Measurements from ENCODE around the gene TAOK1.
"Not testable (repeated sequence)": the region's sequence is repeated elsewhere in the genome, so short reads cannot be mapped to it uniquely, and the experiment has no call there.

The TAOK1 gene

GRCh38 chr17:29495011-29495410 lies 104.8 kb downstream of the TAOK1 start:
- DNase-seq = peak; percentile 15
- in situ Hi-C loops (cut with HindIII; ENCODE audit: low pct_ligation_motif_present, low pct_unique_long_range_greater_than_20kb, low sequenced_read_pairs) = no loop called here

- DNase-seq = no peak
- in situ Hi-C loops (cut with HindIII; ENCODE audit: low pct_ligation_motif_present, low pct_unique_long_range_greater_than_20kb, low sequenced_read_pairs) = no loop called here
Measured at GRCh38 chr17:29504711-29505110, 114.5 kb downstream of the TAOK1 start.

GRCh38 chr17:29505836-29506235 lies 115.7 kb downstream of the TAOK1 start:
- in situ Hi-C loops (cut with HindIII; ENCODE audit: low pct_ligation_motif_present, low pct_unique_long_range_greater_than_20kb, low sequenced_read_pairs) = no loop called here
- DNase-seq = no peak

- DNase-seq = no peak
- in situ Hi-C loops (cut with HindIII; ENCODE audit: low pct_ligation_motif_present, low pct_unique_long_range_greater_than_20kb, low sequenced_read_pairs) = no loop called here
Measured at GRCh38 chr17:29510953-29511352, 120.8 kb downstream of the TAOK1 start.

- DNase-seq = no peak
Measured at GRCh38 chr17:29514792-29515191, 124.6 kb downstream of the TAOK1 start.

GRCh38 chr17:29518359-29518758 lies 128.2 kb downstream of the TAOK1 start:
- DNase-seq = no peak
- in situ Hi-C loops (cut with HindIII; ENCODE audit: low pct_ligation_motif_present, low pct_unique_long_range_greater_than_20kb, low sequenced_read_pairs) = no loop called here

More at GRCh38 chr17:29514792-29515191, 124.6 kb downstream of the TAOK1 start:
- in situ Hi-C loops (cut with HindIII; ENCODE audit: low pct_ligation_motif_present, low pct_unique_long_range_greater_than_20kb, low sequenced_read_pairs) = no loop called here

- in situ Hi-C loops (cut with HindIII; ENCODE audit: low pct_ligation_motif_present, low pct_unique_long_range_greater_than_20kb, low sequenced_read_pairs) = no loop called here
- no peak for DNase-seq
Measured at GRCh38 chr17:29524692-29525091, 134.5 kb downstream of the TAOK1 start.

GRCh38 chr17:29526322-29526721 lies 136.2 kb downstream of the TAOK1 start:
- no peak for DNase-seq
- in situ Hi-C loops (cut with HindIII; ENCODE audit: low pct_ligation_motif_present, low pct_unique_long_range_greater_than_20kb, low sequenced_read_pairs) = no loop called here

GRCh38 chr17:29533976-29534375 lies 143.8 kb downstream of the TAOK1 start:
- no peak for DNase-seq
- in situ Hi-C loops (cut with HindIII; ENCODE audit: low pct_ligation_motif_present, low pct_unique_long_range_greater_than_20kb, low sequenced_read_pairs) = no loop called here

- no peak for DNase-seq
- in situ Hi-C loops (cut with HindIII; ENCODE audit: low pct_ligation_motif_present, low pct_unique_long_range_greater_than_20kb, low sequenced_read_pairs) = no loop called here
Measured at GRCh38 chr17:29544066-29544465, 153.9 kb downstream of the TAOK1 start.

- in situ Hi-C loops (cut with HindIII; ENCODE audit: low pct_ligation_motif_present, low pct_unique_long_range_greater_than_20kb, low sequenced_read_pairs) = no loop called here
Measured at GRCh38 chr17:29546085-29546484, 155.9 kb downstream of the TAOK1 start.

GRCh38 chr17:29546830-29547229 lies 156.7 kb downstream of the TAOK1 start:
- in situ Hi-C loops (cut with HindIII; ENCODE audit: low pct_ligation_motif_present, low pct_unique_long_range_greater_than_20kb, low sequenced_read_pairs) = no loop called here
- no peak for DNase-seq

More at GRCh38 chr17:29546085-29546484, 155.9 kb downstream of the TAOK1 start:
- no peak for DNase-seq

- no peak for DNase-seq
Measured at GRCh38 chr17:29549177-29549923, 159.2 kb downstream of the TAOK1 start.

GRCh38 chr17:29555840-29556239 lies 165.7 kb downstream of the TAOK1 start:
- DNase-seq = peak; percentile 86
- in situ Hi-C loops (cut with HindIII; ENCODE audit: low pct_ligation_motif_present, low pct_unique_long_range_greater_than_20kb, low sequenced_read_pairs) = no loop called here

More at GRCh38 chr17:29549177-29549923, 159.2 kb downstream of the TAOK1 start:
- in situ Hi-C loops (cut with HindIII; ENCODE audit: low pct_ligation_motif_present, low pct_unique_long_range_greater_than_20kb, low sequenced_read_pairs) = no loop called here

GRCh38 chr17:29557085-29557738 lies 167.0 kb downstream of the TAOK1 start:
- DNase-seq = no peak
- in situ Hi-C loops (cut with HindIII; ENCODE audit: low pct_ligation_motif_present, low pct_unique_long_range_greater_than_20kb, low sequenced_read_pairs) = no loop called here

GRCh38 chr17:29557739-29558116 lies 167.6 kb downstream of the TAOK1 start:
- in situ Hi-C loops (cut with HindIII; ENCODE audit: low pct_ligation_motif_present, low pct_unique_long_range_greater_than_20kb, low sequenced_read_pairs) = no loop called here
- DNase-seq = no peak

GRCh38 chr17:29558139-29558538 lies 168.0 kb downstream of the TAOK1 start:
- in situ Hi-C loops (cut with HindIII; ENCODE audit: low pct_ligation_motif_present, low pct_unique_long_range_greater_than_20kb, low sequenced_read_pairs); DNase-seq: not testable (repeated sequence)

GRCh38 chr17:29559640-29560039 lies 169.5 kb downstream of the TAOK1 start:
- in situ Hi-C loops (cut with HindIII; ENCODE audit: low pct_ligation_motif_present, low pct_unique_long_range_greater_than_20kb, low sequenced_read_pairs) = no loop called here
- no peak for DNase-seq

GRCh38 chr17:29560316-29560715 lies 170.2 kb downstream of the TAOK1 start:
- in situ Hi-C loops (cut with HindIII; ENCODE audit: low pct_ligation_motif_present, low pct_unique_long_range_greater_than_20kb, low sequenced_read_pairs) = no loop called here
- DNase-seq = no peak

Measured in ACHN (cell line).